Chondrocyte (in vitro differentiated cells): ENCODE data around the gene PLCB2. TPM values are rescaled to one million over a fixed set of nuclear protein-coding genes. Genes with fewer than 3 reads are reported as not detected.

Source experiments
- DNase-seq: peaks from one replicate; pipeline ENCODE4 v3.0.0; 2021; ENCODE audit warnings: mixed read lengths, low spot score
- H3K27ac Mint-ChIP-seq: one replicate; pipeline ENCODE4 v1.8.0; 2021; ENCODE audit warnings: mild to moderate bottlenecking, moderate library complexity, mixed read lengths; ENCODE audit not compliant: unreplicated experiment
- H3K27me3 Mint-ChIP-seq: 2 replicates; pipeline ENCODE4 v1.8.0; 2021; ENCODE audit warnings: low read depth, mixed read lengths
- H3K36me3 Mint-ChIP-seq: 2 replicates; pipeline ENCODE4 v1.8.0; 2021; ENCODE audit warnings: low read depth, mixed read lengths
- H3K4me1 Mint-ChIP-seq: 2 replicates; pipeline ENCODE4 v1.8.0; 2021; ENCODE audit warnings: low read depth, mild to moderate bottlenecking, mixed read lengths
- H3K4me3 Mint-ChIP-seq: one replicate; pipeline ENCODE4 v1.8.0; 2021; ENCODE audit warnings: mild to moderate bottlenecking, moderate library complexity, mixed read lengths; ENCODE audit not compliant: unreplicated experiment
- H3K9me3 Mint-ChIP-seq: 2 replicates; pipeline ENCODE4 v1.8.0; 2021; ENCODE audit warnings: low read depth, mixed read lengths
- CTCF ChIP-seq: fragments of 200-600 bp; sonication (generic); IDR thresholded peaks from 2 replicates; pipeline ENCODE4 v1.5.0; 2021; ENCODE audit warnings: antibody characterized with exemption, mild to moderate bottlenecking, moderate library complexity
- total RNA-seq: library from RNA; stranded (reverse); gene quantifications from 3 replicates; pipeline ENCODE4 v1.2.1, GENCODE V29; 2021

PLCB2 gene
- total RNA-seq, 1 donor from 2014 or later, result 2.8 TPM

GRCh38 chr15:40301467-40302179 lies 6.1 kb downstream of the PLCB2 start:
- Mint-ChIP-seq H3K27me3 (peaks cover 9% of the 10 kb centered on the region), H3K27ac (no peak overlapping the region), H3K4me3 (no peak overlapping the region), H3K9me3 (peaks cover 15% of the 10 kb centered on the region), H3K36me3 (no peaks in the 10 kb centered on the region), H3K4me1 (no peaks in the 10 kb centered on the region)
- DNase-seq, result peak; percentile 77
- TF ChIP-seq CTCF, result no peak

- TF ChIP-seq CTCF, result no peak
- Mint-ChIP-seq H3K4me3 (no peak overlapping the region), H3K4me1 (no peaks in the 10 kb centered on the region), H3K27ac (no peak overlapping the region), H3K9me3 (peaks cover 15% of the 10 kb centered on the region), H3K27me3 (peaks cover 9% of the 10 kb centered on the region), H3K36me3 (no peaks in the 10 kb centered on the region)
- DNase-seq, result peak; percentile 15
Measured at GRCh38 chr15:40300771-40301170, 7.0 kb downstream of the PLCB2 start.

GRCh38 chr15:40300367-40300766 lies 7.4 kb downstream of the PLCB2 start:
- DNase-seq, result no peak
- H3K4me3 Mint-ChIP-seq, result no peak overlapping the region
- H3K27me3 Mint-ChIP-seq, result peaks cover 9% of the 10 kb centered on the region
- H3K4me1 Mint-ChIP-seq, result no peaks in the 10 kb centered on the region
- peaks cover 15% of the 10 kb centered on the region for H3K9me3 Mint-ChIP-seq
- no peak overlapping the region for H3K27ac Mint-ChIP-seq
- H3K36me3 Mint-ChIP-seq, result no peaks in the 10 kb centered on the region
- TF ChIP-seq CTCF, result no peak

- DNase-seq, result peak; percentile 75
- Mint-ChIP-seq H3K36me3 (no peaks in the 10 kb centered on the region), H3K27ac (no peak overlapping the region), H3K4me3 (no peak overlapping the region), H3K27me3 (peaks cover 2% of the 10 kb centered on the region), H3K4me1 (no peaks in the 10 kb centered on the region), H3K9me3 (peaks cover 15% of the 10 kb centered on the region)
- TF ChIP-seq CTCF, result no peak
Measured at GRCh38 chr15:40298216-40298935, 9.4 kb downstream of the PLCB2 start.

GRCh38 chr15:40297356-40297755 lies 10.4 kb downstream of the PLCB2 start:
- Mint-ChIP-seq H3K27me3 (peaks cover 5% of the 10 kb centered on the region), H3K9me3 (peaks cover 15% of the 10 kb centered on the region), H3K27ac (no peak overlapping the region), H3K4me3 (no peak overlapping the region), H3K4me1 (no peaks in the 10 kb centered on the region), H3K36me3 (no peaks in the 10 kb centered on the region)
- no peak for TF ChIP-seq CTCF
- peak; percentile 57 for DNase-seq
